SU-DHL-6 (cell line): Measurements from ENCODE around the gene DLX4.

Experiments used
- EZH2phosphoT487 ChIP-seq: fragments of 200-600 bp; sonication (generic), shearing (Covaris generic); conservative IDR thresholded peaks from 2 replicates; pipeline ENCODE4 v1.6.1; 2018; ENCODE audit warnings: mild to moderate bottlenecking, antibody characterized with exemption, low read length, moderate library complexity, mixed read lengths
- TF ChIP-seq, protein P1 (sequence below): fragments of 200-600 bp; sonication (generic); IDR thresholded peaks from one replicate; pipeline ENCODE4 v1.5.1; 2017; ENCODE audit warnings: antibody characterized with exemption, mild to moderate bottlenecking, low read length, moderate library complexity; ENCODE audit not compliant: insufficient read depth, poor library complexity, severe bottlenecking

DNA sequence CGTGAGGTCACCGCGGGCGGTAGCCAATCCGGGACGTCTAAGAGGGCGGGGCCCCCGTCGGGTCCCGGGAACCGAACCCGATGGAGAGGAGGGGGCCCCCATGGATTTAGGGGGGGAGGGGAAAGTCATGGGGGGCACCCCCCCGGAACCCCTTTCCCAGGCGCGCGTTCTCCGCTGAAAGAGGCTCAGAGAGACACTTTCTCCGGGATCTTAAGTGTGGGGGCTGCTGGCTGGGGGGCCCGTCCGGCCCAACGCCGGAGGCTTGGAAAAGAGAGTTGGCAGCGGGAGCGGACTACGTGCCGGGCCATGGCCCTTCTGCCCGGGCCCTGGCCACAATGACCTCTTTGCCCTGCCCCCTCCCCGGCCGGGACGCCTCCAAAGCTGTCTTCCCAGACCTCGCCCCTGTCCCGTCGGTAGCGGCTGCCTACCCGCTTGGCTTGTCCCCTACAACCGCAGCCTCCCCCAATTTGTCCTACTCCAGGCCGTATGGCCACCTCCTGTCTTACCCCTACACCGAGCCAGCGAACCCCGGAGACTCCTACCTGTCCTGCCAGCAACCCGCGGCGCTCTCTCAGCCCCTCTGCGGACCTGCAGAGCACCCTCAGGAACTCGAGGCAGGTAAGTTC lies at the start of gene DLX4:
- TF ChIP-seq, protein P1, sequence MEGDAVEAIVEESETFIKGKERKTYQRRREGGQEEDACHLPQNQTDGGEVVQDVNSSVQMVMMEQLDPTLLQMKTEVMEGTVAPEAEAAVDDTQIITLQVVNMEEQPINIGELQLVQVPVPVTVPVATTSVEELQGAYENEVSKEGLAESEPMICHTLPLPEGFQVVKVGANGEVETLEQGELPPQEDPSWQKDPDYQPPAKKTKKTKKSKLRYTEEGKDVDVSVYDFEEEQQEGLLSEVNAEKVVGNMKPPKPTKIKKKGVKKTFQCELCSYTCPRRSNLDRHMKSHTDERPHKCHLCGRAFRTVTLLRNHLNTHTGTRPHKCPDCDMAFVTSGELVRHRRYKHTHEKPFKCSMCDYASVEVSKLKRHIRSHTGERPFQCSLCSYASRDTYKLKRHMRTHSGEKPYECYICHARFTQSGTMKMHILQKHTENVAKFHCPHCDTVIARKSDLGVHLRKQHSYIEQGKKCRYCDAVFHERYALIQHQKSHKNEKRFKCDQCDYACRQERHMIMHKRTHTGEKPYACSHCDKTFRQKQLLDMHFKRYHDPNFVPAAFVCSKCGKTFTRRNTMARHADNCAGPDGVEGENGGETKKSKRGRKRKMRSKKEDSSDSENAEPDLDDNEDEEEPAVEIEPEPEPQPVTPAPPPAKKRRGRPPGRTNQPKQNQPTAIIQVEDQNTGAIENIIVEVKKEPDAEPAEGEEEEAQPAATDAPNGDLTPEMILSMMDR, result no peak
- TF ChIP-seq EZH2phosphoT487, result no peak
